H9 (cell line): ENCODE results near the gene CXCL3. TPM values are rescaled to one million over a fixed set of nuclear protein-coding genes. Genes with fewer than 3 reads are reported as not detected.
"Not testable (repeated sequence)": the region's sequence is repeated elsewhere in the genome, so short reads cannot be mapped to it uniquely, and the experiment has no call there.

Experiments
- DNase-seq: peaks from one replicate; pipeline ENCODE4 v3.0.0-alpha.2; 2017
- H2AFZ ChIP-seq: one replicate; pipeline ENCODE4 v1.6.1; 2013; ENCODE audit warnings: mild to moderate bottlenecking, low read length, control low read depth, moderate library complexity
- H2AK5ac ChIP-seq: 2 replicates; pipeline ENCODE4 v1.6.1; 2013; ENCODE audit warnings: low read length, control low read depth, mixed read lengths; ENCODE audit not compliant: insufficient read length
- H2BK120ac ChIP-seq: one replicate; pipeline ENCODE4 v1.6.1; 2013; ENCODE audit warnings: low read depth, mild to moderate bottlenecking, low read length, control low read depth, inconsistent platforms; ENCODE audit not compliant: poor library complexity, severe bottlenecking
- H2BK12ac ChIP-seq: 2 replicates; pipeline ENCODE4 v1.6.1; 2013; ENCODE audit warnings: low read length, control low read depth, mixed read lengths, low read depth; ENCODE audit not compliant: insufficient read length
- H2BK15ac ChIP-seq: 2 replicates; pipeline ENCODE4 v1.6.1; 2013; ENCODE audit warnings: low read depth, low read length, control low read depth
- H2BK20ac ChIP-seq: one replicate; pipeline ENCODE4 v1.6.1; 2013; ENCODE audit warnings: low read depth, mild to moderate bottlenecking, low read length, control low read depth, inconsistent platforms; ENCODE audit not compliant: poor library complexity, severe bottlenecking
- H2BK5ac ChIP-seq: 2 replicates; pipeline ENCODE4 v1.6.1; 2013; ENCODE audit warnings: low read length, control low read depth, mixed read lengths; ENCODE audit not compliant: insufficient read length
- H3K14ac ChIP-seq: 2 replicates; pipeline ENCODE4 v1.6.1; 2013; ENCODE audit warnings: low read length, control low read depth; ENCODE audit not compliant: insufficient read depth
- H3K18ac ChIP-seq: 2 replicates; pipeline ENCODE4 v1.6.1; 2013; ENCODE audit warnings: low read depth, mild to moderate bottlenecking, mixed read lengths, low read length, control low read depth; ENCODE audit not compliant: insufficient read length
- H3K23ac ChIP-seq: 2 replicates; pipeline ENCODE4 v1.6.1; 2013; ENCODE audit warnings: low read length, control low read depth, mixed read lengths, low read depth; ENCODE audit not compliant: insufficient read length
- H3K23me2 ChIP-seq: 2 replicates; pipeline ENCODE4 v1.6.1; 2013; ENCODE audit warnings: low read depth, mild to moderate bottlenecking, mixed read lengths, low read length, control low read depth; ENCODE audit not compliant: insufficient read length, poor library complexity, severe bottlenecking
- H3K27ac ChIP-seq: 2 replicates; pipeline ENCODE4 v1.5.1; 2013; ENCODE audit warnings: low read length, control low read depth, mixed read lengths, low read depth; ENCODE audit not compliant: insufficient read length
- H3K27me3 ChIP-seq: 2 replicates; pipeline ENCODE4 v1.6.1; 2013; ENCODE audit warnings: low read length, control low read depth, inconsistent platforms; ENCODE audit not compliant: insufficient read depth
- H3K4ac ChIP-seq: 2 replicates; pipeline ENCODE4 v1.6.1; 2013; ENCODE audit warnings: low read depth, mild to moderate bottlenecking, control low read depth, inconsistent platforms, low read length, moderate library complexity
- H3K4me1 ChIP-seq: 2 replicates; pipeline ENCODE4 v1.6.1; 2013; ENCODE audit warnings: low read length, control low read depth, inconsistent platforms; ENCODE audit not compliant: insufficient read depth
- H3K4me2 ChIP-seq: 2 replicates; pipeline ENCODE4 v1.6.1; 2013; ENCODE audit warnings: low read length, control low read depth, mixed read lengths; ENCODE audit not compliant: insufficient read length, insufficient read depth
- H3K56ac ChIP-seq: 2 replicates; pipeline ENCODE4 v1.6.1; 2013; ENCODE audit warnings: low read depth, mild to moderate bottlenecking, mixed read lengths, low read length, control low read depth; ENCODE audit not compliant: insufficient read length
- H3K79me1 ChIP-seq: 2 replicates; pipeline ENCODE4 v1.6.1; 2013; ENCODE audit warnings: low read depth, mild to moderate bottlenecking, moderate library complexity, low read length, control low read depth, inconsistent platforms; ENCODE audit not compliant: insufficient read depth, poor library complexity, severe bottlenecking
- H3K79me2 ChIP-seq: 2 replicates; pipeline ENCODE4 v1.6.1; 2013; ENCODE audit warnings: low read length, control low read depth, inconsistent platforms; ENCODE audit not compliant: insufficient read depth
- H3K9ac ChIP-seq: 2 replicates; pipeline ENCODE4 v1.6.1; 2013; ENCODE audit warnings: low read length, control low read depth, mixed read lengths; ENCODE audit not compliant: insufficient read length; ENCODE audit errors: extremely low read depth
- H3K9me3 ChIP-seq: one replicate; pipeline ENCODE4 v1.6.1; 2013; ENCODE audit warnings: low read depth, low read length, inconsistent platforms; ENCODE audit not compliant: control insufficient read depth
- H3T11ph ChIP-seq: one replicate; pipeline ENCODE4 v1.6.1; 2013; ENCODE audit warnings: mild to moderate bottlenecking, low read length, control low read depth, inconsistent platforms
- H4K20me1 ChIP-seq: one replicate; pipeline ENCODE4 v1.6.1; 2013; ENCODE audit not compliant: control insufficient read depth, insufficient read length, insufficient read depth
- H4K5ac ChIP-seq: 2 replicates; pipeline ENCODE4 v1.6.1; 2013; ENCODE audit warnings: low read depth, mild to moderate bottlenecking, mixed read lengths, low read length, control low read depth; ENCODE audit not compliant: insufficient read length
- H4K8ac ChIP-seq: replicated peaks from 2 replicates; pipeline ENCODE4 v1.6.1; 2013; ENCODE audit warnings: low read length, control low read depth, mixed read lengths, low read depth; ENCODE audit not compliant: insufficient read length
- H4K91ac ChIP-seq: 2 replicates; pipeline ENCODE4 v1.6.1; 2013; ENCODE audit warnings: low read depth, mild to moderate bottlenecking, moderate library complexity, mixed read lengths, low read length, control low read depth; ENCODE audit not compliant: insufficient read length
- H3K27ac Mint-ChIP-seq, 3 experiments: 2 replicates in 2 of 3; 3 replicates in 1 of 3; pipeline ENCODE4 v1.8.0; 2020 to 2021; ENCODE audit warnings: mixed read lengths in 3 of 3, mild to moderate bottlenecking in 1 of 3, moderate library complexity in 1 of 3
- H3K27me3 Mint-ChIP-seq: 2 replicates; pipeline ENCODE4 v1.8.0; 2021; ENCODE audit warnings: low read depth, mild to moderate bottlenecking, moderate library complexity, mixed read lengths
- H3K36me3 Mint-ChIP-seq, 3 experiments: 2 replicates in 2 of 3; 3 replicates in 1 of 3; pipeline ENCODE4 v1.8.0; 2020 to 2021; ENCODE audit warnings: low read depth in 3 of 3, mixed read lengths in 3 of 3; ENCODE audit not compliant: insufficient read depth in 1 of 3
- H3K4me1 Mint-ChIP-seq, 2 experiments: 2 replicates each; pipeline ENCODE4 v1.8.0; 2020; ENCODE audit warnings: mixed read lengths in 2 of 2
- H3K4me3 Mint-ChIP-seq, 2 experiments: 2 replicates in 1 of 2; 3 replicates in 1 of 2; pipeline ENCODE4 v1.8.0; 2020 to 2021; ENCODE audit warnings: mild to moderate bottlenecking in 2 of 2, mixed read lengths in 2 of 2, moderate library complexity in 1 of 2
- H3K9me3 Mint-ChIP-seq, 2 experiments: 2 replicates in 1 of 2; 3 replicates in 1 of 2; pipeline ENCODE4 v1.8.0; 2020; ENCODE audit warnings: mild to moderate bottlenecking in 2 of 2, mixed read lengths in 2 of 2, moderate library complexity in 1 of 2
- WGBS: extraction: QIAGEN DNeasy Blood & Tissue Kit; methylation state at CpG from one replicate; pipeline ENCODE4 v1.1.7; 2013; ENCODE audit warnings: missing lambda C conversion rate, low lambda C conversion rate, mixed read lengths; ENCODE audit not compliant: insufficient read length; ENCODE audit errors: extremely low coverage; 5-methylcytosine and 5-hydroxymethylcytosine counted together
- total RNA-seq: library from RNA; stranded (reverse); gene quantifications from 2 replicates; pipeline ENCODE4 v1.2.1, GENCODE V29; 2021

The CXCL3 gene
- total RNA-seq, 1 experiment from 2014 or later = 3.7 TPM

DNA sequence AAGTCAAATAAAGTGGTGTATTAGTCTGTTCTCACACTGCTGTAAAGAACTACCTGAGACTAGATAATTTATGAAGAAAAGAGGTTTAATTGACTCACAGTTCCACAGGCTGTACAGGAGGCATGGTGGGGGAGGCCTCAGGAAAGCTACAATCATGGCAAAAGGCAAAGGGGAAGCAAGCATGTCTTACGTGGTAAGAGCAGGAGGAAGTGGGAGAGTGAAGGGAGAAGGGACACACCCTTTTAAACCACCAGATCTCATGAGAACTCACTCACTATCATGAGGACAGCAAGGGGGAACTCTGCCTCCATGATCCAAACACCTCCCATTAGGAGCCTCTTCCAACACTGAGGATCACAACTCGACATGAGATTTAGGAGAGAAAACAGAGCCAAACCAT lies 40.5 kb upstream of the CXCL3 start:
- H2BK20ac ChIP-seq, H3K56ac ChIP-seq, H3K23ac ChIP-seq, H2BK15ac ChIP-seq, H3K4me1 ChIP-seq, H4K5ac ChIP-seq, H2BK120ac ChIP-seq, H2BK5ac ChIP-seq, H3T11ph ChIP-seq, H3K79me1 ChIP-seq, H3K4me1 Mint-ChIP-seq, H3K27ac ChIP-seq, H3K79me2 ChIP-seq, H3K18ac ChIP-seq, H3K14ac ChIP-seq, H2AFZ ChIP-seq, H3K27me3 ChIP-seq, H2AK5ac ChIP-seq, H3K4me2 ChIP-seq, H4K20me1 ChIP-seq, H3K27ac Mint-ChIP-seq, H3K9ac ChIP-seq, H3K27me3 Mint-ChIP-seq, H3K4ac ChIP-seq, H4K8ac ChIP-seq, H3K9me3 ChIP-seq, H3K9me3 Mint-ChIP-seq, H3K23me2 ChIP-seq, DNase-seq, H4K91ac ChIP-seq, H2BK12ac ChIP-seq, H3K36me3 Mint-ChIP-seq, H3K4me3 Mint-ChIP-seq: not testable (repeated sequence)
- WGBS = no CpG with 5 or more reads among the region's 2 CpGs
